Stimulated activated CD4-positive, alpha-beta T cell treated with anti-CD3 and anti-CD28 coated beads, Interleukin-4, amount 100 ng/mL, for 1 hour (primary cell): Measurements from ENCODE around the gene TAP1.
"Not testable (repeated sequence)": the region's sequence is repeated elsewhere in the genome, so short reads cannot be mapped to it uniquely, and the experiment has no call there.

Experiments
- DNase-seq: peaks from one replicate; pipeline ENCODE4 v3.0.0-alpha.2; 2020

Gene TAP1

GRCh38 chr6:32838114-32838958, 15.2 kb downstream of the TAP1 start, which contains the start of gene TAP2:
Gene TAP2 (minus strand): TSS chr6:32838739. CDS start chr6:32838233, 506 bp downstream.
- peak; percentile 99 for DNase-seq

GRCh38 chr6:32837651-32838113, 15.8 kb downstream of the TAP1 start:
- no peak for DNase-seq

GRCh38 chr6:32836873-32837272, 16.6 kb downstream of the TAP1 start:
- DNase-seq: no peak

- no peak for DNase-seq
These were observed 18.2 kb downstream of the TAP1 start for GRCh38 chr6:32835167-32835893.

GRCh38 chr6:32833664-32834063, 19.8 kb downstream of the TAP1 start:
- no peak for DNase-seq

- DNase-seq: no peak
These were observed 21.0 kb downstream of the TAP1 start for GRCh38 chr6:32832535-32832934.

GRCh38 chr6:32830936-32831335, 22.6 kb downstream of the TAP1 start:
- DNase-seq: no peak

- DNase-seq: no peak
These were observed 23.5 kb downstream of the TAP1 start for GRCh38 chr6:32830017-32830416.

- DNase-seq: no peak
These were observed 24.0 kb downstream of the TAP1 start for GRCh38 chr6:32829495-32829894.

GRCh38 chr6:32827025-32827424, 26.5 kb downstream of the TAP1 start:
- no peak for DNase-seq

GRCh38 chr6:32825966-32826365, 27.5 kb downstream of the TAP1 start:
- DNase-seq: no peak

- no peak for DNase-seq
These were observed 33.8 kb downstream of the TAP1 start for GRCh38 chr6:32819729-32820128.

- DNase-seq: no peak
These were observed 34.6 kb downstream of the TAP1 start for GRCh38 chr6:32818867-32819266.

GRCh38 chr6:32816746-32817204, 36.7 kb downstream of the TAP1 start, which contains the start of gene HLA-DOB:
Gene HLA-DOB (minus strand): TSS chr6:32817002. CDS start chr6:32816951, 51 bp downstream.
- no peak for DNase-seq

GRCh38 chr6:32815996-32816395, 37.5 kb downstream of the TAP1 start:
- DNase-seq: no peak

- DNase-seq: no peak
These were observed 38.4 kb downstream of the TAP1 start for GRCh38 chr6:32815115-32815514.

GRCh38 chr6:32814145-32814544, 39.4 kb downstream of the TAP1 start:
- no peak for DNase-seq

GRCh38 chr6:32809171-32809570, 44.3 kb downstream of the TAP1 start:
- DNase-seq: no peak

GRCh38 chr6:32807020-32807580, 46.4 kb downstream of the TAP1 start:
- DNase-seq: no peak

- not testable (repeated sequence) for DNase-seq
These were observed 48.1 kb downstream of the TAP1 start for GRCh38 chr6:32805404-32805803.

- no peak for DNase-seq
These were observed 50.1 kb downstream of the TAP1 start for GRCh38 chr6:32803416-32803815.

GRCh38 chr6:32799740-32800139, 53.8 kb downstream of the TAP1 start:
- no peak for DNase-seq

- no peak for DNase-seq
These were observed 54.3 kb downstream of the TAP1 start for GRCh38 chr6:32799168-32799567.
